Limb (tissue), 2 donors: Measurements from ENCODE around the gene IPO7.
A peak's percentile ranks its signal among the peaks of the same experiment; 100 is the strongest.
"Not testable (repeated sequence)": the region's sequence is repeated elsewhere in the genome, so short reads cannot be mapped to it uniquely, and the experiment has no call there.

Experiments
- DNase-seq, 2 donors: peaks; one replicate each; pipeline ENCODE4 v3.0.0-alpha.2; 2016; ENCODE audit errors: extremely low spot score in 2 of 2

Gene IPO7

GRCh38 chr11:9384535-9385326, at the start of gene IPO7:
TSS of gene IPO7 (plus strand) at chr11:9384652. CDS start at chr11:9384764, 112 bp downstream.
- peak; percentile 90 to 91 for DNase-seq

GRCh38 chr11:9341638-9342178, 42.7 kb upstream of the IPO7 start:
- DNase-seq = no peak

GRCh38 chr11:9344061-9344680, 40.3 kb upstream of the IPO7 start:
- DNase-seq = no peak

- DNase-seq = no peak
Measured at GRCh38 chr11:9347100-9347499, 37.4 kb upstream of the IPO7 start.

- DNase-seq = not testable (repeated sequence)
Measured at GRCh38 chr11:9347779-9348178, 36.7 kb upstream of the IPO7 start.

- no peak for DNase-seq
Measured at GRCh38 chr11:9351321-9351881, 33.1 kb upstream of the IPO7 start.

GRCh38 chr11:9357041-9357440, 27.4 kb upstream of the IPO7 start:
- no peak for DNase-seq

- not testable (repeated sequence) for DNase-seq
Measured at GRCh38 chr11:9360862-9361622, 23.4 kb upstream of the IPO7 start.

- no peak for DNase-seq
Measured at GRCh38 chr11:9362393-9362863, 22.0 kb upstream of the IPO7 start.

GRCh38 chr11:9363954-9364912, 20.2 kb upstream of the IPO7 start:
- DNase-seq = peak; percentile 90

- DNase-seq = no peak
Measured at GRCh38 chr11:9367551-9367950, 16.9 kb upstream of the IPO7 start.

- DNase-seq = no peak
Measured at GRCh38 chr11:9377036-9377435, 7.4 kb upstream of the IPO7 start.

GRCh38 chr11:9379041-9379440, 5.4 kb upstream of the IPO7 start:
- no peak for DNase-seq

GRCh38 chr11:9380773-9381172, 3.7 kb upstream of the IPO7 start:
- no peak for DNase-seq

GRCh38 chr11:9385327-9385899, 961 bp downstream of the IPO7 start:
- no peak for DNase-seq

GRCh38 chr11:9386086-9386485, 1.6 kb downstream of the IPO7 start:
- DNase-seq = no peak

GRCh38 chr11:9386901-9387300, 2.4 kb downstream of the IPO7 start:
- DNase-seq = no peak

GRCh38 chr11:9396310-9396709, 11.9 kb downstream of the IPO7 start:
- DNase-seq = no peak

GRCh38 chr11:9396752-9397151, 12.3 kb downstream of the IPO7 start:
- no peak for DNase-seq
